ENCODE data around the gene TFAP2C.
A peak's percentile ranks its signal among the peaks of the same experiment; 100 is the strongest.

TFAP2C gene

GRCh38 chr20:56628873-56629463 is at the start of gene TFAP2C:
TSS of gene TFAP2C (plus strand) at chr20:56629306. CDS start at chr20:56629545, 239 bp downstream.
- DNase-seq: peak; percentile 29
- no peak for TF ChIP-seq CTCF (IDR thresholded peaks at IDR 0.05; ENCODE audit: low read depth, low read length, missing control alignments)
- H3K27ac ChIP-seq: no peak within 1 kb of the TSS
- peaks cover 69% of the 10 kb centered on the region for H3K27me3 ChIP-seq (replicated peaks)
- H3K36me3 ChIP-seq (replicated peaks): no peaks in the 10 kb centered on the region
- H3K4me3 ChIP-seq (ENCODE audit: low read depth, low read length): peak within 1 kb of the TSS; percentile 56
- in situ Hi-C loops (cut with HindIII; ENCODE audit: low pct_ligation_motif_present, low sequenced_read_pairs): no loop called here

GRCh38 chr20:56580226-56580625 is 48.9 kb upstream of the TFAP2C start:
- H3K27me3 ChIP-seq (replicated peaks): no peaks in the 10 kb centered on the region
- in situ Hi-C loops (cut with HindIII; ENCODE audit: low pct_ligation_motif_present, low sequenced_read_pairs): no loop called here

GRCh38 chr20:56581701-56582100 is 47.4 kb upstream of the TFAP2C start:
- no peaks in the 10 kb centered on the region for H3K27me3 ChIP-seq (replicated peaks)
- no peak for DNase-seq
- in situ Hi-C loops (cut with HindIII; ENCODE audit: low pct_ligation_motif_present, low sequenced_read_pairs): no loop called here
- H3K4me3 ChIP-seq (ENCODE audit: low read depth, low read length): no peak overlapping the region
- no peaks in the 10 kb centered on the region for H3K36me3 ChIP-seq (replicated peaks)
- no peak overlapping the region for H3K27ac ChIP-seq
- no peak for TF ChIP-seq CTCF (IDR thresholded peaks at IDR 0.05; ENCODE audit: low read depth, low read length, missing control alignments)

More at GRCh38 chr20:56580226-56580625, 48.9 kb upstream of the TFAP2C start:
- Histone ChIP-seq H3K36me3 (replicated peaks) (no peaks in the 10 kb centered on the region), H3K27ac (no peak overlapping the region), H3K4me3 (ENCODE audit: low read depth, low read length) (no peak overlapping the region)
- no peak for TF ChIP-seq CTCF (IDR thresholded peaks at IDR 0.05; ENCODE audit: low read depth, low read length, missing control alignments)
- no peak for DNase-seq

GRCh38 chr20:56582542-56582941 is 46.6 kb upstream of the TFAP2C start:
- no peak for TF ChIP-seq CTCF (IDR thresholded peaks at IDR 0.05; ENCODE audit: low read depth, low read length, missing control alignments)
- in situ Hi-C loops (cut with HindIII; ENCODE audit: low pct_ligation_motif_present, low sequenced_read_pairs): no loop called here
- no peaks in the 10 kb centered on the region for H3K36me3 ChIP-seq (replicated peaks)

GRCh38 chr20:56584916-56585315 is 44.2 kb upstream of the TFAP2C start:
- Histone ChIP-seq H3K27me3 (replicated peaks) (no peaks in the 10 kb centered on the region), H3K27ac (no peak overlapping the region), H3K4me3 (ENCODE audit: low read depth, low read length) (no peak overlapping the region), H3K36me3 (replicated peaks) (no peaks in the 10 kb centered on the region)
- TF ChIP-seq CTCF (IDR thresholded peaks at IDR 0.05; ENCODE audit: low read depth, low read length, missing control alignments): no peak
- in situ Hi-C loops (cut with HindIII; ENCODE audit: low pct_ligation_motif_present, low sequenced_read_pairs): no loop called here
- no peak for DNase-seq

More at GRCh38 chr20:56582542-56582941, 46.6 kb upstream of the TFAP2C start:
- H3K4me3 ChIP-seq (ENCODE audit: low read depth, low read length): no peak overlapping the region
- H3K27me3 ChIP-seq (replicated peaks): no peaks in the 10 kb centered on the region
- no peak for DNase-seq
- no peak overlapping the region for H3K27ac ChIP-seq
